CD4-positive, alpha-beta T cell treated with Interferon alpha-2 for 1 hour (primary cell): Measurements from ENCODE around the gene ZNF679.
"Not testable (repeated sequence)": the region's sequence is repeated elsewhere in the genome, so short reads cannot be mapped to it uniquely, and the experiment has no call there.

Experiments used
- DNase-seq, 2 donors: peaks; one replicate each; pipeline ENCODE4 v3.0.0-alpha.2; 2020 to 2022

Gene ZNF679

DNA sequence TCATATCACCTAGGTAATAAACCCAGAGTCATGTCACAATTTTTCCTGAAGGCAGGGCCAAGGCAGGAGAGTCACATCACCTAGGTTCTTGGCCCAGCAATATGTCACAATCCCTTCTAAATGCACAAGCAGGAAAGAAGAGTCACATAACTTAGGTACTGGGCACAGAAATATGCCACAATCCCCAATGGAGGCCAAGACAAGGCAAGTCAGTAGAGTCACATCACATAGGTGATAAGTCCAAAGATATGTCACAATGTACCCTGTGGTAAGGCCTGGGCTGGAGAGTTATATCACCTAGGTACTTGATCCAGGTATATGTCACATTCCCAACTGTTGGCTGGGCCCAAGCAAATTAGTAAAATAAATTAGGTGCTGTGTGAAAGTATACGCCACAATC lies at the start of gene ZNF679:
ZNF679 (plus strand) TSS at position 301 of the 400 bp plus-strand sequence. CDS start 20,644 bp downstream, outside the sequence.
- not testable (repeated sequence) for DNase-seq

DNA sequence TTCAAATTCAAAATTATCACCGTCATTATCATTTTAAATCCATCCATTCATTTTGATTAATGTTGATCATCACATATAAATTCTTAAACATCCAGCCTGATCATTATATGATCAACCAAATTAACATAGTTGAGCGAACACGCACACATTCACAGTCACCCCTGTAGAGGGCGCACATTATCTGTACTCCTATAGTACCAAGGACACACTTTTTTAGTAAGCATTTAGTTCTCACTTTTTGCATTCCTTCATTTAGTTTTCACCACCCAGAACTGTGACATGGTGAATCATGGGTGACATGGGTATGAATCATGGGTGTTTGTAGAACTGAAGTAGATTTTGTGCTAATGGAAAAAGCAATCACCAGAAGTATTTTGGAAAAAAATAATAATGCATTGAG lies 47.3 kb upstream of the ZNF679 start:
- peak in 1 of 2 donors; percentile 5 for DNase-seq

DNA sequence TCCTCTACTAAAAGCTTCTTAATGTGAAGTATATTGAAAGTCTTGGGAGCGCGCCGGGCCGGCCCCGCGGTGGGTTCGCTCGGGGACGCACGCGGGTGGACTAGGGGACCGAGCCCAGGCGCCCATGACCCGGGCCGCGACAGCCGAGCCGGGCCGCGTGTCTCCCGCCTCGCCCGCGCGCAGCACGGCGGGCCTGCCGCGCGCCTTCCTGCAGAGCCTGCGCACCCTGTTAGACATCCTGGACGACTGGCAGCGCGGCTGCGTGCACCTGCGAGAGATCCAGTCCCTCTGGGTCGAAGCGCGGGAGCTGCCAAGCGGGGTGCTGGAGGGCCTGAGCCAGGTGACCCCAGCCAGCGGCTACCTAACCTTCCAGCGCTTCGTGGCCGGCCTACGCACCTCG lies 46.7 kb upstream of the ZNF679 start:
- no peak for DNase-seq

DNA sequence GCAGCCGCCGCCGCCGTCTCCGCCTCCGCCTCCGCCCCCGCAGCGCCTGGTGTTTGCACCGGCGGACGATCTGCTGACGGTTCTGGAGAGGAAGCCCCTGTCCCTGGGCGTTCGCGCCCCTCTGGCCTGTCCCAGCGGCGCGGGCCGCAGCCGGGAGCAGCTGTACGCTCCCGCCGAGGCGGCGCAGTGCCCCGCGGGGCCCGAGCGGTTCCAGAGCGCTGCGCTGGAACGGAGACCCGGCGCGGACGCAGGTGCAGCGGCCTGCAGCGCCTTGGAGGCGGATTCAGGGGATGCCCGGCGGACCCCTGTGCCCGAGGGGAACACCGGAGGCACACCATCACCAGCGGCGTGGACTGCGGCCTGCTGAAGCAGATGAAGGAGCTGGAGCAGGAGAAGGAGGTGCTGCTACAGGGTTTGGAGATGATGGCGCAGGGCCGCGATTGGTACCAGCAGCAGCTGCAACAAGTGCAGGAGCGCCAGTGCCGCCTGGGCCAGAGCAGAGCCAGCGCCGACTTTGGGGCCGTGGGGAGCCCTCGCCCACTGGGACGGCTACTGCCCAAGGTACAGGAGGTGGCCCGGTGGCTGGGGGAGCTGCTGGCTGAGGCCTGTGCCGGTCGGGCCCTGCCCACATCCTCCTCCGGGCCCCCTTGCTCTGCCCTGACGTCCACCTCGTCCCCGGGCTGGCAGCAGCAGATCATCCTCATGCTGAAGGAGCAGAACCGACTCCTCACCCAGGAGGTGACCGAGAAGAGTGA lies 46.1 kb upstream of the ZNF679 start:
- DNase-seq, result no peak

GRCh38 chr7:64183126-64183742 lies 45.0 kb upstream of the ZNF679 start:
- DNase-seq, result peak in 1 of 2 donors; percentile 42

DNA sequence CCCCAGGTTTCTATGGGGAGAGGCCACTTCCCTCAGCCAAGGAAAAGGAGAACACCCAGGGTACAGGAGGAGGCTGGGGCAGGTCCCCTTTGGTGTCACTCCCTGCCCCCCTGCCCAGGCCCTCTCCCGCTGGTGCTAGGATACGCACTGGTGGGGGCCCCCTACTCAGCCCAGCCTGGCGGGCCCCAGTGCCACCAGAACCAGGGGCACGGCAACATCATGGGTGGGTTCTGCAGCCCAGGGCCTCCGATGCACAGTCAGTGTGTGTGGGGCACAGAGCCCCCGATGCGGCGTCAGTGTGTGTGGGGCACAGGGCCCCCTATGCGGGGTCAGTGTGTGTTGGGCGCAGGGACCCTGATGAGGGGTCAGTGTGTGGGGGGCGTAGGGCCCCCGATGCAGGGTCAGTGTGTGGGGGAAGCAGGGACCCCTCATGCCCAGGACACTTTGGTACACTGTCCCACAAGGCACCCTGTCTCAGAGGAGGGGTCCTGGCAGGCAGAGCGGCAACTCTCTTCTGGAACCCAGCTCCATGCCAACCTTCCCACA lies 44.4 kb upstream of the ZNF679 start:
- DNase-seq, result no peak

- no peak for DNase-seq
Measured at GRCh38 chr7:64184376-64184775, 43.9 kb upstream of the ZNF679 start.

GRCh38 chr7:64187408-64187807 lies 40.9 kb upstream of the ZNF679 start:
- DNase-seq, result no peak

DNA sequence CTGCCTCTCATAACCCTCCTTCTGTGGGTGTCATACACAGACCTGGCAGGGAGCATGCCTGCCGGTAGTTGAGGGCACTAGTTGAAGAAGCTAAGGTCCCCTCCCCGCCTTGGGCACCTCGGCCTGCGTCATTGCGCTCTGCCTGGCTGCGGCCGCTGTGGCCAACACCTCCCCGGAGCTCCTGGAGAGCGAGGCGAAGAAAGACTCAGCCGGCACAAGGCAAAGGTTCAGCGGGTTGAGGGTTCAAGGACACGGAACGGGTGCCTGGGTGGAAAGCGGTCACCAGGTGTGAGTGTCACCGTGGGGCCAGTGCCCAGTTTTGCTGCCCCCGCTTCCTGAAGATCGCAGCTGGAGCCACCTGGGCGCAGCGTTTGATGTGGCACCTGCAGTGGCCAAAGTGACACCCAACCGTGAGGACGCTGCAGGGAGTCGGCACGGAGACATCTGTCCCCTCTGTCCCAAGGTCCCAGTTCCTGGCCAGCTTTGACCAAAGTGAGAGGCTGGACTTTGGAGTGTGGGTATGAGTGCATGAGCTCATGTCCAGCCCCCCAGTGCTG lies 36.0 kb upstream of the ZNF679 start:
- DNase-seq, result no peak

GRCh38 chr7:64192775-64193174 lies 35.5 kb upstream of the ZNF679 start:
- no peak for DNase-seq

DNA sequence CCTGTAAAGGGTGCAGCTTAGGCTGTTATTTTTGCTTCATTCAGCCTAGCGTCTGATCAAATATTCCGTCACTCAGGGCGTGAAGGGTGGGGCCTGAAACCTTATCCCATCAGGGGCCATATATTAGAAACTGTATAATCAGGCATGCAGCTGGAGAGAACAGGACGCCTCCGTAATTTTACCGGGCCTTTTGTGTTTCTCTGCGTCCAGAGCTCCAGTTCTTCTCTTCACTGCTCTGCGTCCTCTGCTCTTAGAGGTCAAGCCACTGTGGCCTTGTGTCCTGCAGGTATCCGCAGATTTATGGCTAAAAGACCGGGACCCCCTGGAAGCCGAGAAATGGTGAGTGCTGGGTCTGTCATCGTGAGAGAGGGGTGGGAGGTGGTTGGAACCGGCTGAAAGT lies 21.4 kb upstream of the ZNF679 start, which contains the start of gene ZNF735:
ZNF735 (plus strand) TSS at position 301 of the 400 bp plus-strand sequence; CDS start at position 301, 0 bp downstream.
- DNase-seq, result no peak

DNA sequence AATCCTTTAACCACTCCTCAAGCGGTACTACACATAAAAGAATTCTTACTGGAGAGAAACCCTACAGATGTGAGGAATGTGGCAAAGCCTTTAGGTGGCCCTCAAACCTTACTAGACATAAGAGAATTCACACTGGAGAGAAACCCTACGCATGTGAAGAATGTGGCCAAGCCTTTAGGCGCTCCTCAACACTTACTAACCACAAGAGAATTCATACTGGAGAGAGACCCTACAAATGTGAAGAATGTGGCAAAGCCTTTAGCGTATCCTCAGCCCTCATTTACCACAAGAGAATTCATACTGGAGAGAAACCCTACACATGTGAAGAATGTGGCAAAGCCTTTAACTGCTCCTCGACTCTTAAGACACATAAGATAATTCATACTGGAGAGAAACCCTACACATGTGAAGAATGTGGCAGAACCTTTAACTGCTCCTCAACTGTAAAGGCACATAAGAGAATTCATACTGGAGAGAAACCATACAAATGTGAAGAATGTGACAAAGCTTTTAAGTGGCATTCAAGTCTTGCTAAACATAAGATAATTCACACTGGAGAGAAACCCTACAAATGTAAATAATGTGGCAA lies 8.5 kb upstream of the ZNF679 start:
- DNase-seq, result not testable (repeated sequence)

DNA sequence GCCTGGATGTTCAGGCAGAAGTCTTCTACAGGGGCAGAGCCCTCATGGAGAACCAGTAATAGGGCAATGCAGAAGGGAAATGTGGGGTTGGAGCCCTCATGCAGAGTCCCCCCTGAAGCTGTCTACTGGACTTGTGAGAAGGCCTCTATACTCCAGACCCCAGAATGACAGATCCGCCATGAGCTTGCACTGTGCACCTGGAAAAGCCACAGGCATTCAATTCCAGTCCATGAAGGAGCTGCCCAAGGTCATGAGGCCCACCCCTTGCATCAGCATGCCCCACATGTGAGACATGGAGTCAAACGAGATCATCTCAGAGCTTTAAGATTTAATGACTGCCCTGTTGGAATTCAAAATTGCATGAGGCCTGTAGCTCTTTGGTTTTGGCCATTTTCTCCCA lies 4.9 kb upstream of the ZNF679 start:
- DNase-seq, result no peak

- DNase-seq, result no peak
Measured at GRCh38 chr7:64266341-64266919, 38.2 kb downstream of the ZNF679 start.

DNA sequence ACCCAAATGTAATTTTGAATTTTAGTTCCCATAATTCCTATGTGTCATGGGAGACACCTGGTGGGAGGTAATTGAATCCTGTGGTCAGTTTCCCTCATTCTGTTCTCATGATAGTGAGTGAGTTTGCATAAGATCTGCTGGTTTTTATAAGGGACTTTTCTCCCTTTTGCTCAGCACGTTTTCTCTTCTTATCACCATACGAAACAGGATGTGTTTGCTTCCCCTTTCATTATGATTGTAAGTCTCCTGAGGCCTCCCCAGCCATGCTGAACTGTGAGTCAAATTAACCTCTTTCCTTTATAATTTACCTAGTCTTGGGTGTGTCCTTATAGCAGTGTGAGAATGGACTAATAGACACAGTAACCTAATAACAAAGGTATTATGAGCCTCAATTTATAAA lies 49.4 kb downstream of the ZNF679 start:
- no peak for DNase-seq

DNA sequence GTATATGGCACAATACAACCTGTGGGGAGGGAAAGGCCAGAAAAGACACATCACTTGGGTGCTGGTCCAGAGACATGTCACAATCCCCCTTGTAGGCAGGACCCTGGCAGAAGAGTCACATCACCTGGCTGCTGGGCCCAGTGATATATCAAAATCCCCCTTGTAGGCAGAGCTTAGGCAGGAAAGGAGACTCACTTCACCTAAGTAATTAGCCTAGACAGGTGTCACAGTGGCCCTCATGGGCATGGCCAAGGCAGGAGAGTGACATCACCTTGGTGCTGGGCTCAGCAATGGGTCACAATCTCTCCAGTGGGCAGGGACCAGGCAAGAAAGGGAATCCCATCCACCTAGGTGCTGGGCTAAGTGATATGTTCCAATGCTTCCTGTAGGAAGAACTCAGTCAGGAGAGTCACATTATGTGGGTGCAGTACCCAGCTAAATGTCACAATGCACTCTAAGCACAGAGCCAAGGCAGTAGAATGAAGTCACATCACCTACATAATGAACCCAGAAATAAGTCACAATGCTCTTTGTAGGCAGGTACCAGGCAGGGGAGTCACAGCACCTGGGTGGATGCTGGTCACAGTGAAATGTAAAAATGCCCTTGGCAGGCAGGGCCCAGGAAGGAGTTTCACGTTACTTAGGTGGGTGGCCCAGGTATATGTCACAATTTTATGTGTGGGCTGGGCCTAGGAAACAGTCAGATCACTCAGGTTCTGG lies 66.6 kb downstream of the ZNF679 start:
- no peak for DNase-seq

GRCh38 chr7:64297418-64297817 lies 69.1 kb downstream of the ZNF679 start:
- not testable (repeated sequence) for DNase-seq

GRCh38 chr7:64300641-64301405 lies 72.5 kb downstream of the ZNF679 start:
- DNase-seq, result no peak

DNA sequence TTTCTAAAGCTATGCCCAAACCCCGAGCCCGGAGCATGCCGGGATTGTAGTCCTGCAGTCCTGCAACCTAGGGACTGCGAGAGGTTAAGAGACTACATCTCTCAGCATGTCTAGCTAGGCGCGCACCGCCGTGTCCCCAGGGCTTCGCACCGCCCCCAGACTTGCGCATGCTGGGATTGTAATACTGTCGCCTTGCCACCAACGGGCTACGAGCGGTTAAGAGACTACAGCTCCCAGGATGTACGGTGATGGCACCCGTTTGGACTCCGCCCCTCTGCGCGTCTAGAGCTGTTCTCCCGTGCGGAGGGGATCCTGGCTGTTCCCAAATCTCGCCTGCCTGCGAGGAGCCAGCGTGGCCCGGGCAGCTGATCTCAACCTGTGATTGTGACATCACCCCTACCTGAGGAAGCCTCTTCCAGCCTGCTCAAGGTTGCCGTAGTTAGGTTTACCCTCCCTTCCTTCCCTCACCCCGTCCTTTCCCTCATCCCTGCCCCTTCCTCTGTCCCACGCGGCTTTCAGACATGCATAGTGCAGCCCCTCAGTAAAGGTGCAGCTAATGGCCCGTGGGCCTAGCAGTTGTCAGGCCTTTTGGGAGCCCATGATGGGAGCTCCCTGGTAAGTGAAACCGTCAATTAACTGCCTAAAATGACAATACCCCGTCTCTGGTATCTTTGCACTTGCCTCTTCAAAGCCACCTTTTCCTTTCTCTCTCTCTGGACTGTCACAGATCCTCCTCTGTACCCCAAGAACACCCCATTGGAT lies 79.2 kb downstream of the ZNF679 start:
- peak; percentile 95 to 96 for DNase-seq

DNA sequence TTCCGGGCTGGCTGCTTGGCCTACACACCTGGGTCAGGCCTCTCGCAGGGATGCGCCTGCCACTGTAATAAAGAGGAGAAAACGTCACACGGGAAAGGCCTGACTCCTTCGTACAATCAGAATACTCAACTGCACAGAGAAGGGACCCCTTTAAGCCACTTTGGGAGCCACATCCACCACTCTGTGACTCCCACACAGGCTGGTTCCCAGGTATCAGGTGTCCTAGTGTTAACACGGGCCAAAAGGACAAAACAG lies 79.7 kb downstream of the ZNF679 start:
- no peak for DNase-seq

GRCh38 chr7:64310426-64310825 lies 82.2 kb downstream of the ZNF679 start:
- DNase-seq, result no peak
